Retinal pigment epithelial cell (primary cell): Measurements from ENCODE around the gene AGL.
A peak's percentile ranks its signal among the peaks of the same experiment; 100 is the strongest.

Experiments
- DNase-seq: peaks from one replicate; pipeline ENCODE4 v3.0.0-alpha.2; 2010; ENCODE audit warnings: low read depth
- H3K4me3 ChIP-seq: 2 replicates; pipeline ENCODE4 v1.5.1; 2011; ENCODE audit warnings: mild to moderate bottlenecking, low read length, control low read depth, moderate library complexity
- TF ChIP-seq, protein P1 (sequence below): conservative IDR thresholded peaks from 2 replicates; pipeline ENCODE4 v1.5.1; 2011; ENCODE audit warnings: low read depth, low read length, control low read depth, inconsistent platforms

AGL gene

DNA sequence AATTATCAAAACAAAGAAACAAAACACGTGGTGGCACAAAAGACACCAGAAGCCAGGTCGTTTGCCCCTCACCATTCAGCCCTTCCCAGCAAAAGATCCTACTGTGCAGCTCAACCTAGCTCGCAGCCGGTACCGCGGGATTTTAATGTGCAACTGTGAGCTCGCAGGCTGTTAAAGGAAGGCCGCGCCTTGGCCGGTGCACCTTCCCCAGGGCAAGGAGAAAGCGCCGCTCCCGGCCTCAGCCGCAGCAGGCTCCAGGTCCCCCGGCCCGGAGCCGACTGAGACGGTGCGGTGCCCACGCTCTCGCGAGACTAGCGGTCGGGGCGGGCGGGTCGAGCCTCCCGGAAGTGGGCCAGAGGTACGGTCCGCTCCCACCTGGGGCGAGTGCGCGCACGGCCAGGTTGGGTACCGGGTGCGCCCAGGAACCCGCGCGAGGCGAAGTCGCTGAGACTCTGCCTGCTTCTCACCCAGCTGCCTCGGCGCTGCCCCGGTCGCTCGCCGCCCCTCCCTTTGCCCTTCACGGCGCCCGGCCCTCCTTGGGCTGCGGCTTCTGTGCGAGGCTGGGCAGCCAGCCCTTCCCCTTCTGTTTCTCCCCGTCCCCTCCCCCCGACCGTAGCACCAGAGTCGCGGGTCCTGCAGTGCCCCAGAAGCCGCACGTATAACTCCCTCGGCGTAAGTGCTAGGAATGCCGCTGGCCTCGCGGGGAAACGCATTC, at the start of gene AGL:
TSS of gene AGL (plus strand) at position 618 of the 715 bp plus-strand sequence. CDS start 682 bp downstream, outside the sequence.
- TF ChIP-seq, protein P1, sequence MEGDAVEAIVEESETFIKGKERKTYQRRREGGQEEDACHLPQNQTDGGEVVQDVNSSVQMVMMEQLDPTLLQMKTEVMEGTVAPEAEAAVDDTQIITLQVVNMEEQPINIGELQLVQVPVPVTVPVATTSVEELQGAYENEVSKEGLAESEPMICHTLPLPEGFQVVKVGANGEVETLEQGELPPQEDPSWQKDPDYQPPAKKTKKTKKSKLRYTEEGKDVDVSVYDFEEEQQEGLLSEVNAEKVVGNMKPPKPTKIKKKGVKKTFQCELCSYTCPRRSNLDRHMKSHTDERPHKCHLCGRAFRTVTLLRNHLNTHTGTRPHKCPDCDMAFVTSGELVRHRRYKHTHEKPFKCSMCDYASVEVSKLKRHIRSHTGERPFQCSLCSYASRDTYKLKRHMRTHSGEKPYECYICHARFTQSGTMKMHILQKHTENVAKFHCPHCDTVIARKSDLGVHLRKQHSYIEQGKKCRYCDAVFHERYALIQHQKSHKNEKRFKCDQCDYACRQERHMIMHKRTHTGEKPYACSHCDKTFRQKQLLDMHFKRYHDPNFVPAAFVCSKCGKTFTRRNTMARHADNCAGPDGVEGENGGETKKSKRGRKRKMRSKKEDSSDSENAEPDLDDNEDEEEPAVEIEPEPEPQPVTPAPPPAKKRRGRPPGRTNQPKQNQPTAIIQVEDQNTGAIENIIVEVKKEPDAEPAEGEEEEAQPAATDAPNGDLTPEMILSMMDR = no peak
- DNase-seq = peak; percentile 32
- H3K4me3 ChIP-seq = peak within 1 kb of the TSS; percentile 85

DNA sequence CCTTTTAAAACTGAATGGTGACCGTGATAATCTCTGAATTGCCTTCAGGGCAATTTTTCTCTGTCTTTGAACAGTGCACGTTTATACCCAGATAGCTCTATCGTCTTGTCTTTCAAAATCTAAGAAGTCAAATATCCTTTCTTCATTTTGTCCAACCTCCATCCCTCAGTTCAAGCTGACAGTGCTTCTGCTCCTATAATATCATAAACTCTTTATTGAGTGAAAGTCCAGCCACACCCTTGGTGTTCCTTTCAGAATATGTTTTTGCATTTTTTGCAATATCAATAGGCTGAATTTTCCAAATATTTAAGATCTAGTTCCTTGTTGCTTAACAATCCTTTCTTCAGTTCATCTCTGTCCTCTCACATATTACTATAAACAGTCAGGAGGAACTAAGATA, 48.6 kb upstream of the AGL start:
- TF ChIP-seq, protein P1 = no peak
- no peak overlapping the region for H3K4me3 ChIP-seq
- DNase-seq = no peak

DNA sequence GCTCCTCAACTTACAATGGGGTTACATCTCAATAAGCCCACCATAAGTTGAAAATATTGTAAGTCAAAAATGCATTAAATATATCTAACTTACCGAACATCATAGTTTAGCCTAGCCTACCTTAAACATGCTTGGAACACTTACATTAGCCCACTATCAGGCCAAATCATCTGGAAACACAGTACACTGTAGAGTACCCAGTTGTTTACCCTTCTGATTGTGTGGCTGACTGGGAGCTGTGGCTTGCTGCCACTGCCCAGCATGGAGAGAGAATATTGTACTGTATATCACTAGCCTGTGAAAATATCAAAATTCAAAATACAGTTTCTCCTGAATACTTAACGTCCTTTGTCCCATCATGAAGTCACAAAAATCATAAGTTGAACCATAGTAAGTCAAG, 43.3 kb upstream of the AGL start:
- DNase-seq = no peak
- no peak overlapping the region for H3K4me3 ChIP-seq
- TF ChIP-seq, protein P1 = no peak

DNA sequence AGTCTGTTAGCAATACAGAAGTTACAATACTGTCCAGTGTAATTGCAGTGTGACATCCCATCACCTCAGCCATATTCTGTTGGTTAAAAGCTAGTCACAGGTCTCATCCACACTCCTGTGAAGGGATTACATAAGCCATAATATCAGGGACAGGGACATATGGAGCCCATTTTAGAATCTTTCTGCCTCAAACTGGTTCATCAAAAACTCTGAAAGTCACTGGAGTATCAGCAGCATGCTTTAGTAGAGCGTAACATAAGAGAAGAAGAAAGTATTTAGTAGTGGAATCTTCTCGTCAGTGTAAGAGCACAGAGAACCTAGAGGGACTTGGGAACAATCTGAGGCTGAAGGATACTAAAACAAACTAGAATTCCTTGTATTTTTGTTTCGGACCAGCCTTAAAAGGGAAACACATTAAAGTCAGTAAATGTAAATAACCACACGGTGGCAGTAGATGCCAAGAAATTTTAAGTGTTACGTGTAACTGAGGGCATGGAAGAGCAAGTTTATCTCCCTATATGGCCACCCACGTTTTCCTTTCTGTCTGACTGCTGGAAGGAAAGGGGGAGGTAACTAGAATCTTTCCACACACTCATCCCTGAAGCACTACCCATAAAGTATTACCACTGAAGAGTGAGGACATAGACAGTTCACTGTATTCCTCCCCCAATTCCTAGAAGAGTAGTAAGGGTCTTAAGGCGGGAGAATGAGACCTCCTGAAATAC, 41.6 kb upstream of the AGL start:
- H3K4me3 ChIP-seq = no peak overlapping the region
- TF ChIP-seq, protein P1 = peak; percentile 52

DNA sequence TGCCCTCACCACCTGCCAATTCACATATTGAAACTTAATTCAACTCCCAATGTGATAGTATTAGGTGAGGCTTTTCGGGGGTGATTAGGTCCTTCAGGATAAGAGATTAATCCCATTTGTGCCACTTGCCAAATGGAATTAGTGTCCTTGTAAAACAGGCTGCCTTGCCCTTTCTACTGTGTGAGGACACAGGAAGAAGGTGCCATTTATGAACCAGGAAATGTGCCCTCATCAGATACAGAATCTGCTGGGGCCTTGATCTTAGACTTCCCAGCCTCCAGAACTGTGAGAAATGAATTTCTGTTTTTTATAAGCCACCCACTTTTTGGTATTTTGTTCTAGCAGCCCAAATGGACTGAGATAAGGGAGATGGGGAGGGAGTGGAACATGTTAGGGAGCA, 39.1 kb upstream of the AGL start:
- DNase-seq = no peak
- TF ChIP-seq, protein P1 = no peak
- no peak overlapping the region for H3K4me3 ChIP-seq

More for the DNA sequence above, 41.6 kb upstream of the AGL start:
- peak; percentile 27 for DNase-seq

DNA sequence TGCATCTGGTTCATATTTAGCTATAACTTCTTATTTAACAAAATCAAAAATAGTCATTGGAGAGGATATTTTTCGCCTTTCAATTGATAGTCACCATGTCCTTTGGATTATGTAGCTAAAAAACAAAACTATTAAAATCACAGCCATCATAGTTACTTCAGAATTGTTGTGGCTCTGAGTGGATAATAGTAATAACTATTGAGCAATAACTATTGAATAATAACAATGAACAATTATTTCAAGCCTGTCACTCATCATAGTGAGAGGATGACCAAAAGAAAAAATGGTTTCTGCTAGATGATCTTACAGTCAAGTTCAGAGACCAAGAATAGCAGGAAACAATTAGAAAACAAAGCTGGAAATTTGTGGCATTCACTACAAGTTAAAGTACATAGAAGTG, 38.4 kb upstream of the AGL start:
- no peak overlapping the region for H3K4me3 ChIP-seq
- DNase-seq = no peak
- TF ChIP-seq, protein P1 = no peak

DNA sequence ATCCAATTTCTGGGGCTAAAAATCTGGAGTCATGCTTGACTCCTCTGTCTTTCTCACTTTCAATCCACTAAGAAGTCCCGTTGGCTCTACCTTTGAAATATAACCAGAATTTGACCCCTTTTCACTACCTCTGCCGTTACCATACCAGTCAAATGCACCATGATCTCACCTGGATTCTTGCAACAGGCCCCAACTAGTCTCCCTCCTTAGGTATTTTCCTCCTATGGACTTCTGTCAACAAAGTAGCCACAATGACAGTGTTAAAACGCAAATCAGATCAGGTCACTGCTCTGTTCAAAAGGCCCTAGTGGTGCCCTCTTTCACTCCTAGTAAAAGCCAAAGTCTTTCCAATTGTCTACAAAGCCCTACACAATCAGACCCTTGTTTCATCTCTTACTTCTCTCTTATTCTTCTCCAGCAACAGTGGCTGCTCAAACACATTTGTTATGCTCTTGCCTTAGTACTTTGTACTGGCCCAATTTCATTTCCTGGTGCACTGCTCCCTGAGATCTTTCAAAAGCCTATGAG, 35.7 kb upstream of the AGL start:
- DNase-seq = no peak
- TF ChIP-seq, protein P1 = no peak
- H3K4me3 ChIP-seq = no peak overlapping the region
